ENCODE results near the gene ZNF83. TPM values are rescaled to one million over a fixed set of nuclear protein-coding genes. Genes with fewer than 3 reads are reported as not detected.
"Not testable (repeated sequence)": the region's sequence is repeated elsewhere in the genome, so short reads cannot be mapped to it uniquely, and the experiment has no call there.

The ZNF83 gene
- polyA plus RNA-seq, 3 donors = 68.0 to 80.3 (median 69.9) TPM

GRCh38 chr19:52640916-52641315 is 2.8 kb upstream of the ZNF83 start:
- no peak for DNase-seq (ENCODE audit: low read depth in 3 of 3, low spot score in 2 of 3)

- DNase-seq (ENCODE audit: low read depth in 3 of 3, low spot score in 2 of 3) = no peak
Measured at GRCh38 chr19:52639996-52640395, 1.8 kb upstream of the ZNF83 start.

- DNase-seq (ENCODE audit: low read depth in 3 of 3, low spot score in 2 of 3) = no peak
Measured at GRCh38 chr19:52638601-52639000, 446 bp upstream of the ZNF83 start.

GRCh38 chr19:52635786-52636570 is 2.2 kb downstream of the ZNF83 start:
- DNase-seq (ENCODE audit: low read depth in 3 of 3, low spot score in 2 of 3) = no peak

- DNase-seq (ENCODE audit: low read depth in 3 of 3, low spot score in 2 of 3) = not testable (repeated sequence)
Measured at GRCh38 chr19:52627441-52627840, 10.7 kb downstream of the ZNF83 start.

- DNase-seq (ENCODE audit: low read depth in 3 of 3, low spot score in 2 of 3) = no peak
Measured at GRCh38 chr19:52626915-52627314, 11.2 kb downstream of the ZNF83 start.

GRCh38 chr19:52622261-52622660 is 15.9 kb downstream of the ZNF83 start:
- DNase-seq (ENCODE audit: low read depth in 3 of 3, low spot score in 2 of 3) = no peak

GRCh38 chr19:52621376-52621775 is 16.8 kb downstream of the ZNF83 start:
- DNase-seq (ENCODE audit: low read depth in 3 of 3, low spot score in 2 of 3) = no peak

- no peak for DNase-seq (ENCODE audit: low read depth in 3 of 3, low spot score in 2 of 3)
Measured at GRCh38 chr19:52613299-52613906, 24.8 kb downstream of the ZNF83 start.

- no peak for DNase-seq (ENCODE audit: low read depth in 3 of 3, low spot score in 2 of 3)
Measured at GRCh38 chr19:52603558-52604207, 34.5 kb downstream of the ZNF83 start.

- no peak for DNase-seq (ENCODE audit: low read depth in 3 of 3, low spot score in 2 of 3)
Measured at GRCh38 chr19:52602941-52603340, 35.2 kb downstream of the ZNF83 start.

- DNase-seq (ENCODE audit: low read depth in 3 of 3, low spot score in 2 of 3) = not testable (repeated sequence)
Measured at GRCh38 chr19:52601974-52602366, 36.2 kb downstream of the ZNF83 start.

GRCh38 chr19:52601025-52601973 is 36.9 kb downstream of the ZNF83 start:
- DNase-seq (ENCODE audit: low read depth in 3 of 3, low spot score in 2 of 3) = peak; percentile 63 to 78 (median 77)

GRCh38 chr19:52600639-52601024 is 37.5 kb downstream of the ZNF83 start:
- no peak for DNase-seq (ENCODE audit: low read depth in 3 of 3, low spot score in 2 of 3)

- no peak for DNase-seq (ENCODE audit: low read depth in 3 of 3, low spot score in 2 of 3)
Measured at GRCh38 chr19:52599241-52599640, 38.9 kb downstream of the ZNF83 start.

GRCh38 chr19:52593441-52593840 is 44.7 kb downstream of the ZNF83 start:
- not testable (repeated sequence) for DNase-seq (ENCODE audit: low read depth in 3 of 3, low spot score in 2 of 3)

GRCh38 chr19:52592301-52592700 is 45.9 kb downstream of the ZNF83 start:
- DNase-seq (ENCODE audit: low read depth in 3 of 3, low spot score in 2 of 3) = no peak

- no peak for DNase-seq (ENCODE audit: low read depth in 3 of 3, low spot score in 2 of 3)
Measured at GRCh38 chr19:52590728-52591127, 47.4 kb downstream of the ZNF83 start.

GRCh38 chr19:52585604-52586003 is 52.6 kb downstream of the ZNF83 start:
- DNase-seq (ENCODE audit: low read depth in 3 of 3, low spot score in 2 of 3) = no peak

- no peak for DNase-seq (ENCODE audit: low read depth in 3 of 3, low spot score in 2 of 3)
Measured at GRCh38 chr19:52584736-52585440, 53.3 kb downstream of the ZNF83 start.
